Uterine smooth muscle cell (primary cell): ENCODE results near the gene CACNA2D1. TPM values are rescaled to one million over a fixed set of nuclear protein-coding genes. Genes with fewer than 3 reads are reported as not detected.

Source experiments
- total RNA-seq: library from RNA; depleted of rRNA; stranded (reverse); fragments of >200 nt; gene quantifications from 2 replicates; pipeline ENCODE4 v1.2.3, GENCODE V29; 2014

CACNA2D1 gene
- 61.6 and 76.4 TPM in 2 replicates for total RNA-seq

DNA sequence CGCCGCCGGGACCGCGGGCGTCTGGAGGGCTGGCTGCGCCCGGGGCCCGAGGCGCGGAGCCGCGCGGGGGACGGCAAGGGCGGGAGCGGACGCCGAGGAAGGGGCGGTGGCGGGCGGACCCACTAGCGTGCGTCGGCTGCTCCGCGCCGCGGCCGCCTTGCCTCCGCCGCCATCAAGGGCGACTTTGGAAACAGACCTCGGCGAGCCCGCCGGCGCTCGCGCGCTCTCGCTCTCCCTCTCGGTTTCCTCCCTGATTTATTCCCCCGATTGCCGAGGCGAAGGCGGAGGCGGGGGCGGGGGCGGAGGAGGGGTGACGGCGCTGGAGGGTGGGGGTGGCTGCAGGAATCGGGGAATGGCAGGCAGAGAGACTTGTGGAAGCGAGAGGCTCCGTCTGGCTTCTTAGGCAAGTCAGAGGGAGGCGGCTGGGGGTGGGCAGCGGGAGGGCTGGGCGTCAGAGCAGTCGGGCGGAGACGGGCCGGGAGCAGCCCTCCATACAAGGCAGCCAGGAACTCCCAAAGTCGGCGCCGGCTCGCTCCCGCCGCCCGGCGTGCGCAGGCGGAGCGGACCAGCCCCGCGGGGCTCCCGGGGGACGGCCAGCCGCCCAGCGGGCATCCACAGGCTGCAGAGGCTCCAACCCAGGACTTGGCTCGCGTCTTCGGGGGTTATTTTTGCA lies at the start of gene CACNA2D1:
TSS of gene CACNA2D1 (minus strand) at position 231 of the 673 bp plus-strand sequence.

